ENCODE data around the gene CTNND1. TPM values are rescaled to one million over a fixed set of nuclear protein-coding genes. Genes with fewer than 3 reads are reported as not detected.

The CTNND1 gene
- total RNA-seq, 1 donor from 2014 or later, result 98.3 TPM

GRCh38 chr11:57763568-57763967, 2.0 kb downstream of the CTNND1 start:
- peak; percentile 70 for DNase-seq (ENCODE audit: low read depth)

- no peak for DNase-seq (ENCODE audit: low read depth)
These were observed 2.4 kb downstream of the CTNND1 start for GRCh38 chr11:57764021-57764420.

- DNase-seq (ENCODE audit: low read depth), result no peak
These were observed 3.0 kb downstream of the CTNND1 start for GRCh38 chr11:57764566-57764965.

- no peak for DNase-seq (ENCODE audit: low read depth)
These were observed 3.4 kb downstream of the CTNND1 start for GRCh38 chr11:57764972-57765371.

- DNase-seq (ENCODE audit: low read depth), result no peak
These were observed 9.2 kb downstream of the CTNND1 start for GRCh38 chr11:57770793-57771192.

- no peak for DNase-seq (ENCODE audit: low read depth)
These were observed 9.8 kb downstream of the CTNND1 start for GRCh38 chr11:57771365-57771764.

GRCh38 chr11:57772562-57772961, 11.0 kb downstream of the CTNND1 start:
- DNase-seq (ENCODE audit: low read depth), result no peak

GRCh38 chr11:57773026-57773598, 11.5 kb downstream of the CTNND1 start:
- no peak for DNase-seq (ENCODE audit: low read depth)

GRCh38 chr11:57775491-57775890, 13.9 kb downstream of the CTNND1 start:
- peak; percentile 66 for DNase-seq (ENCODE audit: low read depth)

GRCh38 chr11:57776031-57776521, 14.5 kb downstream of the CTNND1 start:
- peak; percentile 96 for DNase-seq (ENCODE audit: low read depth)

GRCh38 chr11:57776577-57777210, 15.1 kb downstream of the CTNND1 start:
- no peak for DNase-seq (ENCODE audit: low read depth)

GRCh38 chr11:57777969-57778317, 16.3 kb downstream of the CTNND1 start:
- no peak for DNase-seq (ENCODE audit: low read depth)

GRCh38 chr11:57778318-57779037, 16.9 kb downstream of the CTNND1 start:
- peak; percentile 99 for DNase-seq (ENCODE audit: low read depth)

GRCh38 chr11:57779276-57779675, 17.7 kb downstream of the CTNND1 start:
- DNase-seq (ENCODE audit: low read depth), result peak; percentile 87

GRCh38 chr11:57781529-57781943, 19.9 kb downstream of the CTNND1 start:
- DNase-seq (ENCODE audit: low read depth), result no peak

GRCh38 chr11:57785072-57785471, 23.5 kb downstream of the CTNND1 start:
- no peak for DNase-seq (ENCODE audit: low read depth)

- DNase-seq (ENCODE audit: low read depth), result no peak
These were observed 24.8 kb downstream of the CTNND1 start for GRCh38 chr11:57786436-57786835.

- DNase-seq (ENCODE audit: low read depth), result no peak
These were observed 25.5 kb downstream of the CTNND1 start for GRCh38 chr11:57787006-57787604.

- DNase-seq (ENCODE audit: low read depth), result peak; percentile 70
These were observed 26.5 kb downstream of the CTNND1 start for GRCh38 chr11:57787920-57788702.

- no peak for DNase-seq (ENCODE audit: low read depth)
These were observed 27.1 kb downstream of the CTNND1 start for GRCh38 chr11:57788703-57789088.

- DNase-seq (ENCODE audit: low read depth), result no peak
These were observed 29.9 kb downstream of the CTNND1 start for GRCh38 chr11:57791321-57792059.
